KG1 (cell line): Measurements from ENCODE around the gene SPOPL.
"Not testable (repeated sequence)": the region's sequence is repeated elsewhere in the genome, so short reads cannot be mapped to it uniquely, and the experiment has no call there.

ENCODE experiments used
- DNase-seq: peaks from one replicate; lab custom pipeline; 2025; lab: John Stamatoyannopoulos, UW

SPOPL gene

GRCh38 chr2:138494265-138494966 lies 7.2 kb upstream of the SPOPL start:
- DNase-seq, result no peak

- no peak for DNase-seq
These were observed 6.2 kb upstream of the SPOPL start for GRCh38 chr2:138495384-138495783.

GRCh38 chr2:138496096-138496651 lies 5.4 kb upstream of the SPOPL start:
- no peak for DNase-seq

GRCh38 chr2:138497294-138497693 lies 4.3 kb upstream of the SPOPL start:
- no peak for DNase-seq

- DNase-seq, result no peak
These were observed 1.9 kb upstream of the SPOPL start for GRCh38 chr2:138499684-138500083.

GRCh38 chr2:138500592-138501424 lies 762 bp upstream of the SPOPL start:
- DNase-seq, result no peak

GRCh38 chr2:138502255-138503086 lies 901 bp downstream of the SPOPL start:
- DNase-seq, result peak; percentile 53

GRCh38 chr2:138503087-138503442 lies 1.5 kb downstream of the SPOPL start:
- DNase-seq, result no peak

- no peak for DNase-seq
These were observed 2.1 kb downstream of the SPOPL start for GRCh38 chr2:138503652-138504051.

GRCh38 chr2:138504092-138504491 lies 2.5 kb downstream of the SPOPL start:
- no peak for DNase-seq

- DNase-seq, result no peak
These were observed 3.1 kb downstream of the SPOPL start for GRCh38 chr2:138504546-138505235.

- no peak for DNase-seq
These were observed 5.7 kb downstream of the SPOPL start for GRCh38 chr2:138507267-138507666.

GRCh38 chr2:138510319-138510718 lies 8.7 kb downstream of the SPOPL start:
- no peak for DNase-seq

GRCh38 chr2:138512672-138513071 lies 11.1 kb downstream of the SPOPL start:
- no peak for DNase-seq

- DNase-seq, result no peak
These were observed 12.6 kb downstream of the SPOPL start for GRCh38 chr2:138514173-138514572.

- DNase-seq, result no peak
These were observed 13.5 kb downstream of the SPOPL start for GRCh38 chr2:138515092-138515491.

GRCh38 chr2:138516030-138516704 lies 14.6 kb downstream of the SPOPL start:
- DNase-seq, result no peak

GRCh38 chr2:138518860-138519259 lies 17.3 kb downstream of the SPOPL start:
- no peak for DNase-seq

GRCh38 chr2:138521821-138522220 lies 20.3 kb downstream of the SPOPL start:
- no peak for DNase-seq

- DNase-seq, result no peak
These were observed 21.0 kb downstream of the SPOPL start for GRCh38 chr2:138522556-138522955.

GRCh38 chr2:138523018-138523672 lies 21.6 kb downstream of the SPOPL start:
- not testable (repeated sequence) for DNase-seq
